ENCODE data around the gene KRTAP9-8.
"Not testable (repeated sequence)": the region's sequence is repeated elsewhere in the genome, so short reads cannot be mapped to it uniquely, and the experiment has no call there.

Gene KRTAP9-8, protein sequence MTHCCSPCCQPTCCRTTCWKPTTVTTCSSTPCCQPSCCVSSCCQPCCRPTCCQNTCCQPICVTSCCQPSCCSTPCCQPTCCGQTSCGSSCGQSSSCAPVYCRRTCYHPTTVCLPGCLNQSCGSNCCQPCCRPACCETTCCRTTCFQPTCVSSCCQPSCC

GRCh38 chr17:41237949-41238437, at the start of gene KRTAP9-8:
Gene KRTAP9-8 (plus strand): TSS chr17:41237999. CDS start chr17:41238052, 53 bp downstream.
- DNase-seq, result not testable (repeated sequence)

GRCh38 chr17:41189837-41190318, 47.9 kb upstream of the KRTAP9-8 start, which contains the start of gene KRTAP9-1:
Gene KRTAP9-1 (plus strand): TSS chr17:41189887. CDS start chr17:41189887, 0 bp downstream.
- not testable (repeated sequence) for DNase-seq

GRCh38 chr17:41190328-41190727, 47.5 kb upstream of the KRTAP9-8 start:
- DNase-seq, result no peak

- DNase-seq, result no peak
These were observed 41.7 kb upstream of the KRTAP9-8 start for GRCh38 chr17:41196068-41196467.

DNA sequence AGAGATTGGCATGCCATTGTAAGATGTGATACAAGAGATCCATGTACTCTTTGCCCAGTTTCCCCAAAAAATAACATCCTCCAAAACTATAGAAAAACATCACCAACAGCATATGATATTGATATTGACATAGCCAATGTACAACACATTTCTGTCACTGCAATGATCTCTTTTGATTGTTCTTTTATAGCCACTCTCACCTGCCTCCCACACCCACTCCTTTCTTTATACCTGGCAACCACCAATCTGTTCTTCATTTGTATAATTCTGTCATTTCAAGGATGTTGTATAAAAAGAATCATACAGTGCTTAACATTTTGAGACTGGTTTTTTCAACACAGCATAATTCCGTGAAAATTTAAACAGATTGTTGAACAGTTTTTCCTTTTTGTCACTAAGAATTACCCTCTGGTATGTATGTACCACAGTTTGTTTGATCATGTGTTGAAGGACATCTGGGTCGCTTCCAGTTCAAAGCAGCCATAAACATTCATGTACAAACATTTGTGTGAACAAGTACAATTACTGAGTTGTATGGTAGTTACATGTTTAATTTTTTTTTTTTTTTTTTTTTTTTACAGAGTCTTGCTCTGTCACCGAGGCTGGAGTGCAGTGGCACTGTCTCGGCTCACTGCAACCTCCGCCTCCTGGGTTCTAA, 38.2 kb upstream of the KRTAP9-8 start:
- no peak for DNase-seq

- peak; percentile 28 to 31 for DNase-seq
These were observed 25.8 kb upstream of the KRTAP9-8 start for GRCh38 chr17:41211845-41212466.

GRCh38 chr17:41212524-41213169, 25.2 kb upstream of the KRTAP9-8 start:
- peak in 1 of 2 experiments; percentile 11 for DNase-seq

GRCh38 chr17:41215681-41216080, 22.1 kb upstream of the KRTAP9-8 start:
- no peak for DNase-seq

GRCh38 chr17:41223821-41224220, 14.0 kb upstream of the KRTAP9-8 start:
- DNase-seq, result no peak

DNA sequence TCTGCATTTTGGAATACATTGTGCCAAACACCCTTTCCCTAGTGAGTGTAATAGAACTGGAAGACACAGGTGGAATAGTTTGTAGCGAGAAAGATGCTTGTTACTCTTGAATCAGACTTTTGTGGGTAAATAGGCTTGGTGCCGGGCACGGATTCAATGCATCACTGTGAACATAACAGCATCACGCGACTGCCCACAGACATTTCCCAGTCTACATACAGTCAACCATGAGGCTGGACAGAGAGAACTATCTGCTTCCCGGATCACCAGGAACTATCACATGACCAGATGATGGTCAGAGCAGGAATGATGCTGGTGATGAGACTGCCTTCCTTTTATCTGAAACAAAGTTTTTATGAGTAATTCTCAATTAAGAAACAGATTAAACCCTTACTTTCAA, 11.7 kb upstream of the KRTAP9-8 start:
- no peak for DNase-seq

GRCh38 chr17:41226598-41227095, 11.2 kb upstream of the KRTAP9-8 start, which contains the start of gene KRTAP9-2:
Gene KRTAP9-2 (plus strand): TSS chr17:41226648. CDS start chr17:41226655, 7 bp downstream.
- not testable (repeated sequence) for DNase-seq

DNA sequence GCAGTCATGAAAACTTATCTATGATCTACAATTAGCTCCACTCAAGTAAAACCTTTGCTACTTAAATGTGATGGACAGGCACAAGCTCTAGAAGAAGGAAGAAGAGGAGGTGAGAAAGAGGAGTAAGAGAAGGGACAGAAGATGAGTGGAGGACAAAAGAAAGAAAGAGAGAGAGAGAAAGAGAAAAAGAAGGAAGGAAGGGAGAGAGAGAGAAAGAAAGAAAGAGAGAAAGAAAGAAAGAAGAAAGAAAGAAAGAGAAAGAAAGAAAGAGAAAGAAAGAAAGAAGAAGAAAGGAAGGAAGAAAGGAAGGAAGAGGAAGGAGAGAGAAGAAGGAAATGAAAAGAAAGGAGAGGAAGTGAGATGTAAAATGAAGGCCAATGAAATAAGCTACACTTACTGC, 7.7 kb upstream of the KRTAP9-8 start:
- no peak for DNase-seq

DNA sequence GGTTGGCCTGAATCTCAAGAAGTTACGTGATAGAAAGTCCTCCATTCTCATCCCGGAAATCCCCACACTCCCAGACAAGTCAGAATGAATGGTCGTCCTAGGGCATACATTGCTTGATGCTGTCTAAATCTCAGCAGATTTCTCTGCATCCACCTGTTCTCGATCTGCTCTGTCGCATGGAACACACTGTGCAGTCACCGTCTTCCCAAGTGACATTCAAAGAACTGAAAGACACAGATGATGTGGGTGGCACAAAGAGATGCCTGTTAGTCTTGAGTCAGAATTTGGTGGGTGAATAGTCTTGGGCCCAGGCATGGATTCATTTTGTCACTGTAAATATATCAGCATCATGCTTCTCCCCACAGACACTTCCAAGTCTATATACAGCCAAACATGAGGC, 6.1 kb upstream of the KRTAP9-8 start:
- DNase-seq, result no peak

GRCh38 chr17:41232399-41233105, 5.2 kb upstream of the KRTAP9-8 start, which contains the start of gene KRTAP9-3:
Gene KRTAP9-3 (plus strand): TSS chr17:41232449. CDS start chr17:41232502, 53 bp downstream.
- DNase-seq, result not testable (repeated sequence)

- DNase-seq, result not testable (repeated sequence)
These were observed 683 bp upstream of the KRTAP9-8 start for GRCh38 chr17:41237116-41237515.

GRCh38 chr17:41246995-41247787, 9.4 kb downstream of the KRTAP9-8 start:
- DNase-seq, result not testable (repeated sequence)

GRCh38 chr17:41249637-41250240, 11.9 kb downstream of the KRTAP9-8 start, which contains the start of gene KRTAP9-4:
Gene KRTAP9-4 (plus strand): TSS chr17:41249687. CDS start chr17:41249721, 34 bp downstream.
- DNase-seq, result not testable (repeated sequence)

DNA sequence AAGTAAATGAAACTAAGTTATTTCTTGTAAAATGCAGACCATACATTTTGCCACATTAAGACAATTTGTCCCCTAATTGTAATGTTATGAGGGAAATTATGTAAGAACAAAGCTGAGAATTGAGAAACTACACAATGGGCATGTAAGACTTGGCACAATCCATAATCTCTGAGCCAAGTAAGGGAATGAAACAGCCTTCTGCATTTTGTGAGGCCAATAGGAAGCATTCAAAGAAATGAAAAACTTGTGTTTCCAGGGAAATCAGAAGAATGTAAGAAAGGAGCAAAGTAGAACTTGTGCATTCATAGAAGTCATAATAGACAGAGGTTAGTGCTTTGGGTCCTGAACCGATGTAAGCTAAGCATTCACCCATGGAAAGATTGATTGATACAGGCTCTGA, 13.5 kb downstream of the KRTAP9-8 start:
- DNase-seq, result no peak

DNA sequence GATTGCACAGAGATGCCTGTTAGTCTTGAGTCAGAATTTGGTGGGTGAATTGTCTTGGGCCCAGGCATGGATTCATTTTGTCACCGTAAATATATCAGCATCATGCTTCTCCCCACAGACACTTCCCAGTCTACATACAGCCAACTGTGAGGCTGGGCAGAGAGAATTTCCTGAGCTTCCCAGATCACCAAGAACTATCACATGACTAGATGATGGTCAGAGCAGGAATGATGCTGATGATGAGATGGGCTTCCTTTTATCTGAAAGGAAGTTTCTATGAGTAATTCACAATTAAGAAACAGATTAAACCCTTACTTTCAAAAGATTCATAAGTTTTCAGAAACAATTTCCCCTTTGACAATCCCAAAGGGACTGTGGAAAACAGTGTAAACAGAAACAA, 17.1 kb downstream of the KRTAP9-8 start:
- DNase-seq, result no peak
